ENCODE data around the gene SERPINB7. TPM values are rescaled to one million over a fixed set of nuclear protein-coding genes. Genes with fewer than 3 reads are reported as not detected.

Gene SERPINB7
- total and polyA plus RNA-seq, 2 experiments from 2014 or later, result not detected

DNA sequence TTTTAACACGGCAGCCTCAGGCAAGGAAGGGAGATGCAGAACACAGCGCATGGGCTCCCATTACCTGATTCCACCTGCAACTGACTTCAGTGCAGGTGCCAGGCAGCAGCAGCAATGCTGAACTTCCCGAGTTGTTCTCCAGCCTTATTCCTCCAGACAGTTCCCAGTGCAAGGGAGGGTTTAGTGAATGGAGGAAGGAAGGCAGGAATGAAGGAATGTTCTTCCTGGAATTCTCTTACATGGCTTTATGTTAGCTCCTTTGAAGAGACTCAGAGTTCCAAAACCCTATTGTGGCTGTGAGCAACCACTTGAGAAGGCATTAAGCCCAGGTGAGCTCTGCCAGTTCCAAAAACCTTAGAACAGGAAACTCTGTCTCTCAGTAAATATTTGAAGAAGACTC, 45.5 kb downstream of the SERPINB7 start (continued):
- TF ChIP-seq EZH2phosphoT487 (IDR thresholded peaks at IDR 0.05; ENCODE audit: unreplicated experiment), result no peak

DNA sequence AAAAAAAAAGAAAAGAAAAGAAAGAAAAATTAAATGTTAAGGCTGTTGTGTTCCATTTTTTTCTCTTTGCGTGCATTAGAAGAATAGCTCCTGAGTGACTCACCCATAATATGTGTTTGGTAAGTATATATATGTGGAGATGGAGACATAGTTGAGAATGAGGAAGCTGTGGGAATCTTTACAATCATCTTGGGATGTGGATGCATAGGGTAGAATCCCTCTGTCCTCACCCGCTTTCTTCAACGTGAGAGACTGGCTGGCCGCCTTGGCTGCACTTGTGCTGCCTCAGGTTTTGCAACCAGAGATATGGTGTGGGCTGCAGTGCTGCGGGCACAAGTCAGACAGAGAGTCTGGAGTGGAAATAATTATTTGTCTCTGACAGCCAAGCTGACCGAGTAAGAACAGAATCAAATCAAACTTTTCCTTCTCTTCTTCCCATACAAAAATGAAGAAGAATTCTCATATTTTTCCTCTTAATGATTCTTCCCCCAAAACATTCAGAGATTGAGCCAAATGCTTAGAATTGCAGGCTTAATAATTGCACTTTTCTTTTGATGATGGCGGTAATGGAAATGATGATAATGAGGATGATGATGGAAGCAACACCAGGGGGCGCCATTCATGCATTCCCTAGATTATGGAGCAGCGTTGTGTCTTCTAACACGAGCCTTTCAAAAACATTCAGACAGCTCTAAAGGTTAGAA, 48.5 kb downstream of the SERPINB7 start:
- Histone ChIP-seq H3K27ac (ENCODE audit: low read depth) (no peak overlapping the region), H3K4me1 (ENCODE audit: insufficient read depth) (peaks cover 5% of the 10 kb centered on the region; the same call in 1 of the 2 replicates), H3K27me3 (ENCODE audit: insufficient read depth) (no peaks in the 10 kb centered on the region), H3K4me2 (no peak overlapping the region), H3F3A (replicated peaks; ENCODE audit: low read depth) (no peaks in the 10 kb centered on the region), H3K4me3 (no peak overlapping the region), H3K36me3 (ENCODE audit: insufficient read depth) (no peaks in the 10 kb centered on the region), H3K9me2 (ENCODE audit: insufficient read depth) (no peaks in the 10 kb centered on the region), H3K79me2 (replicated peaks; ENCODE audit: insufficient read depth) (no peaks in the 10 kb centered on the region), H4K20me1 (replicated peaks; ENCODE audit: insufficient read depth) (no peaks in the 10 kb centered on the region), H2AFZ (0 out of 2 replicates have a peak overlapping the region, but pooled peaks have one; percentile 12)
- H3K4me1 Mint-ChIP-seq, result peaks cover 7% of the 10 kb centered on the region; the same call in 2 of the 3 replicates
- DNase-seq (ENCODE audit: low spot score), result peak; percentile 70
- no peaks in the 10 kb centered on the region for H3K36me3 Mint-ChIP-seq (ENCODE audit: low read depth)
- no peak overlapping the region for H3K4me3 Mint-ChIP-seq
- ATAC-seq, result no peak; the same call in 1 of the 3 replicates
- no peaks in the 10 kb centered on the region for H3K9me3 Mint-ChIP-seq
- H3K27me3 Mint-ChIP-seq (ENCODE audit: insufficient read depth, low read depth, poor library complexity), result no peaks in the 10 kb centered on the region
- TF ChIP-seq POLR2AphosphoS5 (IDR thresholded peaks at IDR 0.05; ENCODE audit: low read depth), result no peak
- TF ChIP-seq, protein P1, sequence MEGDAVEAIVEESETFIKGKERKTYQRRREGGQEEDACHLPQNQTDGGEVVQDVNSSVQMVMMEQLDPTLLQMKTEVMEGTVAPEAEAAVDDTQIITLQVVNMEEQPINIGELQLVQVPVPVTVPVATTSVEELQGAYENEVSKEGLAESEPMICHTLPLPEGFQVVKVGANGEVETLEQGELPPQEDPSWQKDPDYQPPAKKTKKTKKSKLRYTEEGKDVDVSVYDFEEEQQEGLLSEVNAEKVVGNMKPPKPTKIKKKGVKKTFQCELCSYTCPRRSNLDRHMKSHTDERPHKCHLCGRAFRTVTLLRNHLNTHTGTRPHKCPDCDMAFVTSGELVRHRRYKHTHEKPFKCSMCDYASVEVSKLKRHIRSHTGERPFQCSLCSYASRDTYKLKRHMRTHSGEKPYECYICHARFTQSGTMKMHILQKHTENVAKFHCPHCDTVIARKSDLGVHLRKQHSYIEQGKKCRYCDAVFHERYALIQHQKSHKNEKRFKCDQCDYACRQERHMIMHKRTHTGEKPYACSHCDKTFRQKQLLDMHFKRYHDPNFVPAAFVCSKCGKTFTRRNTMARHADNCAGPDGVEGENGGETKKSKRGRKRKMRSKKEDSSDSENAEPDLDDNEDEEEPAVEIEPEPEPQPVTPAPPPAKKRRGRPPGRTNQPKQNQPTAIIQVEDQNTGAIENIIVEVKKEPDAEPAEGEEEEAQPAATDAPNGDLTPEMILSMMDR (conservative IDR thresholded peaks at IDR 0.05; ENCODE audit: low read depth in 2 of 2), result peak; percentile 80 to 89
- no peak overlapping the region for H3K27ac Mint-ChIP-seq

GRCh38 chr18:63824220-63824525, 49.0 kb downstream of the SERPINB7 start:
- Histone ChIP-seq H3K27me3 (ENCODE audit: insufficient read depth) (no peaks in the 10 kb centered on the region), H3K4me1 (ENCODE audit: insufficient read depth) (peaks cover 5% of the 10 kb centered on the region; the same call in 1 of the 2 replicates), H3K9me2 (ENCODE audit: insufficient read depth) (no peaks in the 10 kb centered on the region), H3K27ac (ENCODE audit: low read depth) (no peak overlapping the region), H3K4me2 (no peak overlapping the region), H3K4me3 (no peak overlapping the region), H2AFZ (no peak overlapping the region), H3F3A (replicated peaks; ENCODE audit: low read depth) (no peaks in the 10 kb centered on the region), H3K36me3 (ENCODE audit: insufficient read depth) (no peaks in the 10 kb centered on the region), H4K20me1 (replicated peaks; ENCODE audit: insufficient read depth) (no peaks in the 10 kb centered on the region), H3K79me2 (replicated peaks; ENCODE audit: insufficient read depth) (no peaks in the 10 kb centered on the region)
- no peak overlapping the region for H3K4me3 Mint-ChIP-seq
- H3K27me3 Mint-ChIP-seq (ENCODE audit: insufficient read depth, low read depth, poor library complexity), result no peaks in the 10 kb centered on the region
- H3K36me3 Mint-ChIP-seq (ENCODE audit: low read depth), result no peaks in the 10 kb centered on the region
- H3K27ac Mint-ChIP-seq, result no peak overlapping the region
- ATAC-seq, result no peak
- H3K4me1 Mint-ChIP-seq, result peaks cover 7% of the 10 kb centered on the region; the same call in 2 of the 3 replicates
- DNase-seq (ENCODE audit: low spot score), result no peak
- H3K9me3 Mint-ChIP-seq, result no peaks in the 10 kb centered on the region
- TF ChIP-seq STAT1 (IDR thresholded peaks at IDR 0.05; ENCODE audit: unreplicated experiment) (no peak), EZH2 (IDR thresholded peaks at IDR 0.05; ENCODE audit: low read depth, unreplicated experiment) (no peak), CREB1 (CRISPR knock-in tag; IDR thresholded peaks at IDR 0.05; ENCODE audit: low read depth) (no peak), ZNF462 (CRISPR knock-in tag; IDR thresholded peaks at IDR 0.05) (no peak)
- TF ChIP-seq, protein P2, sequence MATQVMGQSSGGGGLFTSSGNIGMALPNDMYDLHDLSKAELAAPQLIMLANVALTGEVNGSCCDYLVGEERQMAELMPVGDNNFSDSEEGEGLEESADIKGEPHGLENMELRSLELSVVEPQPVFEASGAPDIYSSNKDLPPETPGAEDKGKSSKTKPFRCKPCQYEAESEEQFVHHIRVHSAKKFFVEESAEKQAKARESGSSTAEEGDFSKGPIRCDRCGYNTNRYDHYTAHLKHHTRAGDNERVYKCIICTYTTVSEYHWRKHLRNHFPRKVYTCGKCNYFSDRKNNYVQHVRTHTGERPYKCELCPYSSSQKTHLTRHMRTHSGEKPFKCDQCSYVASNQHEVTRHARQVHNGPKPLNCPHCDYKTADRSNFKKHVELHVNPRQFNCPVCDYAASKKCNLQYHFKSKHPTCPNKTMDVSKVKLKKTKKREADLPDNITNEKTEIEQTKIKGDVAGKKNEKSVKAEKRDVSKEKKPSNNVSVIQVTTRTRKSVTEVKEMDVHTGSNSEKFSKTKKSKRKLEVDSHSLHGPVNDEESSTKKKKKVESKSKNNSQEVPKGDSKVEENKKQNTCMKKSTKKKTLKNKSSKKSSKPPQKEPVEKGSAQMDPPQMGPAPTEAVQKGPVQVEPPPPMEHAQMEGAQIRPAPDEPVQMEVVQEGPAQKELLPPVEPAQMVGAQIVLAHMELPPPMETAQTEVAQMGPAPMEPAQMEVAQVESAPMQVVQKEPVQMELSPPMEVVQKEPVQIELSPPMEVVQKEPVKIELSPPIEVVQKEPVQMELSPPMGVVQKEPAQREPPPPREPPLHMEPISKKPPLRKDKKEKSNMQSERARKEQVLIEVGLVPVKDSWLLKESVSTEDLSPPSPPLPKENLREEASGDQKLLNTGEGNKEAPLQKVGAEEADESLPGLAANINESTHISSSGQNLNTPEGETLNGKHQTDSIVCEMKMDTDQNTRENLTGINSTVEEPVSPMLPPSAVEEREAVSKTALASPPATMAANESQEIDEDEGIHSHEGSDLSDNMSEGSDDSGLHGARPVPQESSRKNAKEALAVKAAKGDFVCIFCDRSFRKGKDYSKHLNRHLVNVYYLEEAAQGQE (IDR thresholded peaks at IDR 0.05; ENCODE audit: unreplicated experiment), result no peak
